ENCODE results near the gene VPS54. TPM values are rescaled to one million over a fixed set of nuclear protein-coding genes. Genes with fewer than 3 reads are reported as not detected.

Gene VPS54
- total RNA-seq, 1 donor from 2014 or later: 18.7 TPM

DNA sequence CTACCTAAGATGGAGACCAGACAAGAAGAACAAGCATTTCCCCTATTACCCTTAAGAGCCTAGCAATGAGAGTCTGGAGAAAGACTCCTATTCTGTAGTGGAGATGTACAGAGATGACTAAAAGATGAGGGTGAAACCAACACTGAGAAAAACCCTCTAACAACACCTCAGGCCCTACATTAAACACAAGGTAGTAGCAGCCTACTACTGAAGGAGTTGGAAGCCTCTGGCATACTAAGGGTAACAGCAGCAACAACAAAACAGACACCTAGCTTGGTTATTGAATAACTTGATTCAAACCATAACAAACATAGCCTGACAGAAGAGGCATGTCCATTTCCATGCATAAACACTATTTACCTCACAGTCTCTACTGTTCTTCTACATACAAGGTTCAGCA lies 117.1 kb downstream of the VPS54 start:
- no peak for DNase-seq
- Mint-ChIP-seq H3K4me3 (ENCODE audit: unreplicated experiment) (no peak overlapping the region), H3K36me3 (ENCODE audit: unreplicated experiment) (peaks cover 28% of the 10 kb centered on the region), H3K4me1 (ENCODE audit: low read depth, unreplicated experiment) (no peaks in the 10 kb centered on the region), H3K9me3 (ENCODE audit: unreplicated experiment) (peaks cover 4% of the 10 kb centered on the region), H3K27ac (ENCODE audit: unreplicated experiment) (no peak overlapping the region), H3K27me3 (ENCODE audit: unreplicated experiment) (no peaks in the 10 kb centered on the region)
- TF ChIP-seq, protein P1, sequence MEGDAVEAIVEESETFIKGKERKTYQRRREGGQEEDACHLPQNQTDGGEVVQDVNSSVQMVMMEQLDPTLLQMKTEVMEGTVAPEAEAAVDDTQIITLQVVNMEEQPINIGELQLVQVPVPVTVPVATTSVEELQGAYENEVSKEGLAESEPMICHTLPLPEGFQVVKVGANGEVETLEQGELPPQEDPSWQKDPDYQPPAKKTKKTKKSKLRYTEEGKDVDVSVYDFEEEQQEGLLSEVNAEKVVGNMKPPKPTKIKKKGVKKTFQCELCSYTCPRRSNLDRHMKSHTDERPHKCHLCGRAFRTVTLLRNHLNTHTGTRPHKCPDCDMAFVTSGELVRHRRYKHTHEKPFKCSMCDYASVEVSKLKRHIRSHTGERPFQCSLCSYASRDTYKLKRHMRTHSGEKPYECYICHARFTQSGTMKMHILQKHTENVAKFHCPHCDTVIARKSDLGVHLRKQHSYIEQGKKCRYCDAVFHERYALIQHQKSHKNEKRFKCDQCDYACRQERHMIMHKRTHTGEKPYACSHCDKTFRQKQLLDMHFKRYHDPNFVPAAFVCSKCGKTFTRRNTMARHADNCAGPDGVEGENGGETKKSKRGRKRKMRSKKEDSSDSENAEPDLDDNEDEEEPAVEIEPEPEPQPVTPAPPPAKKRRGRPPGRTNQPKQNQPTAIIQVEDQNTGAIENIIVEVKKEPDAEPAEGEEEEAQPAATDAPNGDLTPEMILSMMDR (IDR thresholded peaks at IDR 0.05; ENCODE audit: partially characterized antibody, unreplicated experiment): no peak

DNA sequence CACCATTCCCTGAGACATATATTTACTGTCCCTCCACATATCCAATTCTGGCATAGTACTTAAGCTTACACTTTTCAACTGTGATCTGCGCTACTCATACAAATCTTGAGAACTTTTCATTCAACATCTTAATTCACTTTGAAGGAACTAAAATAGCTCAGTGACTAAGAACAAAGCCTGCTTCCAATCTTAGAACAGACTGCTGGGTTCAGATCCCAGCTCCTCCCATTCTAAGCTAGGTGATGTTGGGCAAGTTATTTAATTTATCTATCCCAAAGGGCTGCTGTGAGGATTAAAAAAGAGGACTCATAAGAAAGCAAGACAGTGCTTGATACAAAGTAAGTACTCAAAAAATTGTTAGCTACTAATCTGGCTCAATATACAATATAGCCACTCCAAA lies 119.6 kb downstream of the VPS54 start:
- Mint-ChIP-seq H3K36me3 (ENCODE audit: unreplicated experiment) (peaks cover 28% of the 10 kb centered on the region), H3K4me3 (ENCODE audit: unreplicated experiment) (no peak overlapping the region), H3K9me3 (ENCODE audit: unreplicated experiment) (peaks cover 4% of the 10 kb centered on the region), H3K27ac (ENCODE audit: unreplicated experiment) (no peak overlapping the region), H3K4me1 (ENCODE audit: low read depth, unreplicated experiment) (no peaks in the 10 kb centered on the region), H3K27me3 (ENCODE audit: unreplicated experiment) (no peaks in the 10 kb centered on the region)
- TF ChIP-seq, protein P1 (IDR thresholded peaks at IDR 0.05; ENCODE audit: partially characterized antibody, unreplicated experiment): no peak
- DNase-seq: no peak

DNA sequence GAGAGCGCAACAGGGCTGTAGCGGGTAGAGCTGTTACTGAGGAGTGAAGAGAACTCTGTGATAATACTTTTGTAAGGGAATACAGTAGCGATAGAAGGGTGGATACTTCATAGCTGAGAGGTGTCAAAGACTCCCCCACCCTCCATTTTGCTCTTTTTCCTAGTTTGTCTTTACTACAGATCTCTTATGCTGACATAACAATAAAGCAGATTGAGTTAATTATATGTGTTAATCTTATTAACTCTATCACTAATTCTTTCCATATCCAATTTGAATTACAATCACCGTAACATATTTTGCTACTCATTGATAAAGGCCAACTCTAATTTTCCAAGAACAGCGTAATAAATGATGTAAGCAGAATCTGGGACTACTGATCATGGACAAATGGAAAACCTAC lies 120.4 kb downstream of the VPS54 start:
- no peak overlapping the region for H3K27ac Mint-ChIP-seq (ENCODE audit: unreplicated experiment)
- no peaks in the 10 kb centered on the region for H3K27me3 Mint-ChIP-seq (ENCODE audit: unreplicated experiment)
- H3K4me3 Mint-ChIP-seq (ENCODE audit: unreplicated experiment): no peak overlapping the region
- DNase-seq: no peak
- no peaks in the 10 kb centered on the region for H3K4me1 Mint-ChIP-seq (ENCODE audit: low read depth, unreplicated experiment)
- H3K36me3 Mint-ChIP-seq (ENCODE audit: unreplicated experiment): peaks cover 28% of the 10 kb centered on the region
- TF ChIP-seq, protein P1 (IDR thresholded peaks at IDR 0.05; ENCODE audit: partially characterized antibody, unreplicated experiment): no peak
- peaks cover 4% of the 10 kb centered on the region for H3K9me3 Mint-ChIP-seq (ENCODE audit: unreplicated experiment)

DNA sequence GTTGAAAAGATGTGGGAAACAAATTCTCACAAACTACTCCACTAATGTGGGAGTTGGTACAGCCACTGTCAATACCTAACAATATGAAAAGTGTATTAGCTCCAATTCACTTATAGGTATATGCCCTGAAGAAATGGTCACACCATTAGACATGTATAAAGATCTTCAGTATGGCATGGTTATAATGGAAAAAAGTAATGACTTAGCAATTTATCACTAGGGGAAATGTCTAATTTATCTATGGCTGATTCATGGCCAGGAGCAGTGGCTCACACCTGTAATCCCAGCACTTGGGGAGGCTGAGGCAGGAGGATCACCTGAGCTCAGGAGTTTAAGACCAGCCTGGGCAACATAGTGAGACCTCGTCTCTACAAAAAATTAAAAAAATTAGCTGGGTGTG lies 125.1 kb downstream of the VPS54 start:
- Mint-ChIP-seq H3K9me3 (ENCODE audit: unreplicated experiment) (peaks cover 2% of the 10 kb centered on the region), H3K4me1 (ENCODE audit: low read depth, unreplicated experiment) (no peaks in the 10 kb centered on the region), H3K4me3 (ENCODE audit: unreplicated experiment) (no peak overlapping the region), H3K27ac (ENCODE audit: unreplicated experiment) (no peak overlapping the region), H3K27me3 (ENCODE audit: unreplicated experiment) (no peaks in the 10 kb centered on the region), H3K36me3 (ENCODE audit: unreplicated experiment) (peaks cover under 1% of the 10 kb centered on the region)
- no peak for DNase-seq
- TF ChIP-seq, protein P1 (IDR thresholded peaks at IDR 0.05; ENCODE audit: partially characterized antibody, unreplicated experiment): no peak

- Mint-ChIP-seq H3K4me1 (ENCODE audit: low read depth, unreplicated experiment) (no peaks in the 10 kb centered on the region), H3K27ac (ENCODE audit: unreplicated experiment) (no peak overlapping the region)
These were observed 126.1 kb downstream of the VPS54 start for GRCh38 chr2:63893163-63893562.

More at GRCh38 chr2:63893163-63893562, 126.1 kb downstream of the VPS54 start:
- Mint-ChIP-seq H3K9me3 (ENCODE audit: unreplicated experiment) (peaks cover 6% of the 10 kb centered on the region), H3K27me3 (ENCODE audit: unreplicated experiment) (no peaks in the 10 kb centered on the region), H3K36me3 (ENCODE audit: unreplicated experiment) (no peaks in the 10 kb centered on the region), H3K4me3 (ENCODE audit: unreplicated experiment) (no peak overlapping the region)
- no peak for DNase-seq
- TF ChIP-seq, protein P1 (IDR thresholded peaks at IDR 0.05; ENCODE audit: partially characterized antibody, unreplicated experiment): no peak
